Measurements from ENCODE around the gene SLC9A1.

Gene SLC9A1

DNA sequence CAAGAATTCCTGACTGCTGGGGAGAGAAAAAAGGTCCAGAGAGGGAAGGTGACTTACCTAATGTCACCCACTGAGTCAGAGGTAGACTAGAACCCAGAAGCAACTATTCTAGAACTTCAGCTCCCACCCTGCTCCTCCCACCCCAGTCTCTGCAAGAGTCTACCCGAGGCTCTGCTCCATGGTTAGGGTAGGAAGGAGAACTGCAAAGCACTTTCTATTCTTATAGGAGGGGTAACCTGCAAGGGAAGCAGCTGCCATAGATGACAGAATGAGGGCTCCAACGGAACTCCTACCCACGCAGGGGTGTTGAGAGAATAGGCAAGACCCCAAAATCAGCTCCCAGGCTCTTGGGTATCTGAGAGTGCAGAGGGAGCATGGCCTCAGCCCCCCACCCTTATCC, 4.3 kb downstream of the SLC9A1 start:
- DNase-seq (ENCODE audit: low read depth), result no peak

DNA sequence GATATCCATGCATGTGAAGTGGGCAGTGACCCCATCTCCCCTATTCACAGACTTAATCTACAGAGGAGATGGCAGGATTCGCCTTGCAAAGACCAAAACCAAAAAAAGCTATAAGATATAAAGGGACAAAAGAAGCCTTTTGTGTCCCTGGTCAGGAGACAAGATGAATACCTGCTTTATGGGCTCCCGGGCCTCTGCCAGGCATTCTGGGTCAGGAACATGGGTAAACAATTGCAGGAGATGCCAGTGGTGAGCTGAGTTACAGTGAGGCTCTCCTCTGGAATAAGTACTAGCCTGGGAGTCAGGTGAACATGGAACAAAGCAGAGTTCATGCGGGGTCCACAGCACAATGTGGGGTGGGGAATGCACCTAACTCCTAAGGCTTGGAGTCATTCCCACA, 4.7 kb downstream of the SLC9A1 start:
- DNase-seq (ENCODE audit: low read depth), result no peak

DNA sequence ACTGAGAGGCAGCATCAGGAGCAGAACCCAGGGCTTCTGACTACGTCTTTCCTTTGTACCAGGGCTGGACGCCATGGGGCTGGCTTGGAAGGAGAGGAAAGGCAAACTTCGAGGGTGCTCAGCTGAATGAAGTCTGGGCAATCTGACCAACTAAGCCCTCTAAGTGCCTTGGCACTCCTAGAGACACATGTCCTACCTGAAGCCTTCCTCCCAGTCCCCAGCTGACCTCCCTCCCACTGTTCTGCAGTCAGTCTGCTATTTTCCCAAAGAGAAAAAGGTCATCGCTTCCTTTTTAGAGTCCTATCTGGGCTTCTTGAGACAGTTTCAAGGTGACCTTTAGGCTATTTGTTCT, 5.2 kb downstream of the SLC9A1 start:
- no peak for DNase-seq (ENCODE audit: low read depth)

DNA sequence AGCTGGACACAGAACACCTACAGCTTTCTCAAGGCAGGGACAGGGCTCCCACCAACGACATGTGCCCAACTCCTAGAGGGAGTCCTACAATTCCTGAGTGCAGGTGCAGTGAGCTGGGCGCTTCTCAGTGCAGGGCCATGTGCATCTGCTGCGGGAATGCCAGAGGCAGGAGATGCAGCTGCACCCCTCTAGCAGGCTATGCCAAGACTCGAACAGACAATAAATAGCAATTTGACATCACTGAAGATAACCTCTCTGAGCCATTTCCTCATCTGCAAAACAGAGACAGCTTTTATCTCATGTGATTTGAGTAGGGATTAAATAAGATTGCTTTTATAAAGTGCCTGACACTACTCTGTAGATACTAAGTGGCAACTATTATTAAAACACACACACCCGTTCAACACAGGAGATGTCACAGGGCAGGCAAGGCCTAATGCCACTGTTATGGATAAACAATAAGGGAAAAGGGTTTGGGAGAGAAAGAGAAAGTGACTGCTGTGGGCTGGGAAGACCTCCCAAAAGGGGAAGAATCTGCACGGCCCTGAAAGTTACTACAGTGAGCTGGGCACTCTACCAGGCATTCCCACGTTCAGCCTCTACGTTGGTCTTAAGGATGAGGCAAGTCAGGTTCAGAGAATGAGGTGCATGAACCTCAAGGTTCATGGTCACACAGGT, 5.7 kb downstream of the SLC9A1 start:
- no peak for DNase-seq (ENCODE audit: low read depth)

DNA sequence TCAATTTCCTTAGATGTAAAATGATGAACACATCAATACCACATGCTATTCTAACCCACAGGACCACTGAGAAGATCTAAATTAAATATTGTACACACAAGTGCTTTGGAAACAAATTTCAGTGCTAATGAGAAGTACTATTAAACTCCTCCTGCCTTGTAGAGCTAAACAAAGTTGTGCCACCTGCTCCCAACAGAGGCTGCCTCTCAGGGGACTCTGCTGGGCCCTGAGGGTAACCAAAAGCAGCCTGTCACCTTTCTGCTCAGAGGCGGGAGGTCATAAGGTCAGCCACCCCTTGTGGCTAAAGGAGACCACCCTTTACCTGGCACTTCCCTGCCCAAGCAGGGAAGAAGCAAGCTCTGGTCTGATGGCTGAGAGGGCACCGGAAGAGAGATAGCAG, 6.3 kb downstream of the SLC9A1 start:
- no peak for DNase-seq (ENCODE audit: low read depth)

DNA sequence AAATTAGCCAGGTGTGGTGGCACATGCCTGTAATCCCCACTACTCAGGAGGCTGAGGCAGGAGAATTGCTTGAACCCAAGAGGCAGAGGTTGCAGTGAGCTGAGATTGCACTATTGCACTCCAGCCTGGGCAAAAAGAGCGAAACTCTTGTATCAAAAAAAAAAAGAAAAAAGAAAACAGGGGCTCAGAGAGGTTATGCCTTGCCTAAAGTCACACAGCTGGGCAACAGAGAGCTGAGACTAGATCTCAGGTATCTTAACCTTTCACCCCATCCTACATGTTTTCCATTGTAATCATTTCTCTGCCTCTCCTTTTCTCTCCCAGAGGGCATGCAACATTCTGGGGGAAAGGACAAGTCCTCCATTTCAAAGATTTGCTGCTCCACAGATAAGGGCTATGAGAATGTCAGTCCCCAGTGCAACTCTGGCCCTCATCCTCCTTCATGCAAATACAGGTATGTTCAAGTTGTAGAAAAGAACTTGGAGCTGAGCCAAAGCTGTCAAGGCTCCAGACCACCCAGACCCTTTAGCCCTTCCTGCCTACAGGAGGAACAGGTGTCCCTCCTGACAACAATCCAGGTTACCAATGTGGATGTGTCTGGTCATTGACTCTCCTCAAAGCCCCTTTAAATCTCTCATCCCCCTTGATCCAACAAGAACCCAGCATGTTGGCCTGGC, 6.9 kb downstream of the SLC9A1 start:
- DNase-seq (ENCODE audit: low read depth), result no peak

DNA sequence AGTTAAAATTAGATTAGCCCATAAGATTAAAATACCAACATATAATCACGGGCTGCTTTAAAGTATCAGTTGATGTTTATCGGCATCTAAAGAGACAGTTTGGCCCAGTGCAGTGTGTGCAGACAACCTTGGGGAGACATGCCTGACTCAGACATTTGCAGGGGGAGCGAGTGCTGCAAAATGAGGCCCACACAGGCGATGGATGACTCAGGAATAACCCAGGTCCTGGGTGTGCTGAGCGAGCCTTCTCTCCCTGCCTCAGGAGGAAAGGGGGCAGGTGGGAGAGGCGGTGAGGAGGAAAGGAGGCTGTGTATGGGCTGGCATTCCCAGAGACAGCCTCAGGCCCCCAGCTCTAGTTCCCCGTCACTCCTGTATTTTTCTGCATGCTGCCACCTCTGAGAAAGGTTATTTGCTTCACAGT, 9.0 kb downstream of the SLC9A1 start:
- DNase-seq (ENCODE audit: low read depth), result peak; percentile 51

DNA sequence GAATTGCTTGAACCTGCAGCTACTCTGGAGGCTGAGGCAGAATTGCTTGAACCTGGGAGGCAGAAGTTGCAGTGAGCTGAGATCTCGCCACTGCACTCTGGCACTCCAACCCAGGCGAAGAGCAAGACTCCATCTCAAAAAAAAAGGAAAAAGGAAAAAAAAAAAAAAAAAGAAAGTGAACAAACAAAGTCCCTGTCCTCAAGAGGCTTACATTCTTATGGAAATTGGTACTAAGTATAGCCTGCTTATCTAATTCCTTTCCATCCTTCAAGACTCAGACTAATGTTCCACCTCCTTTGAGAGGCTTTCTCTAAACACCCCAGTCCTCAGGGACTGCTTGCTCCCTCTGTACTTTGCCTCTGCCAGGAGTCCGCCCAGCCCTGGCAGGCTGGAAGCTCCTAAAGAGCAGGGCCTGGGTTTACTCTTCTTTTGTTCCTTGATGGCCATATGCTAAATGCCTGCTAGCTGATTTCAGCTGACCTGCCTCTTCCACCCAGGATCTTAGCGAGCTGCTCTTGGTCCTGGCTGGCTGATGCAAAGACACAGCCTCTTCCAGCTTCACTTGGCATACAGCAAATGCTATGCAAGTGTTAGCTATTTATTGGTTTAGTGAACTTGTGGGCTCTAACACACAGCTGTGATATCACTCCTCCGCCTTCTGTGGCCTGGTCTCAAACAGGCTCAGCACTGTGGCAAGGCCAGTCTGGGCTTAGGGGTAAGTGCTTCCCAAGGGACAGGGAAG, 9.8 kb downstream of the SLC9A1 start:
- DNase-seq (ENCODE audit: low read depth), result no peak

DNA sequence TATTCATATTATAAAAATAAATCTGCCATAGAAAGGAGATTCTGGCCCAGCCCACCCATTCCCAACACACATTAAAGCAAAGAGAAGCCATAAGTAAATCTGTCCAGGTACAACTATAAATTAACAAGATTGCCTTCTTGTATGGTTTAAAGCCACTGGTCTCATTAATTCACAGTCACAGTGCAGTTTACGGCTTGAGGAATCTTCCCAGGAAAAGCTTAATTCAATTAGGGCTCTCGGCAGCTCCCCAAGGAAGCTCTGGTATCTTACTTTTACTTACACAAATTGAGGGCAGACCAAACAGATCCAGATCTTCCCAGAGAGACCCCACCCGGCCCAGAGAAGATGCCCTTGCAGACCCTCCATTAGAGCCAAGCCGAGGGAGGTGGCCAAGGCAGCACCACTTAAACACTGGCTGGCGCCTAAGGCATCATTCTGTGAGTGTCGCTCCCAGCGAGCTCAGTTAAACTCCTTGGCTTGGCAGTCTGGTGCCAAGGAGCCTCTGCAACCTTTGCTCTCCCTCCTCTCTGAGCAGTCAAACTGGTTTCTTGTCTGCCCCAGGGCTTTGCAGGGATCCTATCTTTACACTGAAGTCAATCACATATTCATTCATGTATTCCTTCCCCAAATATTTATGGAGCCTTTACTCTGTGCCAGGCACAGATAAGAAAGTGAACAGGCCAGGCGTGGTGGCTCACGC, 10.7 kb downstream of the SLC9A1 start:
- DNase-seq (ENCODE audit: low read depth), result no peak

DNA sequence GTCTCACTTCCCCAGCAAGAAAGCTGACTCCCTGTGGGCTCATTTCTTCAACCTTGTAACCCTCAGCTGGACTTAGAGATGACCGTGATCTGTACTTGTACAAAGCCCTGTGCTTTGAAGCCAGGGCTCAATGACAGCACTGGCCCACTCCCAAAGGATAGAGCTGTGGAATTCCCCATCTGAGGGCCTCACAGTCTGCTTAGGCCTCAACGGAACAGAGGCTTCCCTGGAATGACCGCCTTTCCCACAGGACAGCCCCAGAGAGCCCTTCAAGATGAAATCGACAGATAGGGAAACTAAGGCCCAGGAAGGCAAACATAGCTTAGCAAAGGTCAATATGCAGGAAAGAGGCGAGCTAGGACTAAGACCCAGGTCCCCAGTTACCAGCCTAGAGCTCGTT, 11.5 kb downstream of the SLC9A1 start:
- DNase-seq (ENCODE audit: low read depth), result no peak

DNA sequence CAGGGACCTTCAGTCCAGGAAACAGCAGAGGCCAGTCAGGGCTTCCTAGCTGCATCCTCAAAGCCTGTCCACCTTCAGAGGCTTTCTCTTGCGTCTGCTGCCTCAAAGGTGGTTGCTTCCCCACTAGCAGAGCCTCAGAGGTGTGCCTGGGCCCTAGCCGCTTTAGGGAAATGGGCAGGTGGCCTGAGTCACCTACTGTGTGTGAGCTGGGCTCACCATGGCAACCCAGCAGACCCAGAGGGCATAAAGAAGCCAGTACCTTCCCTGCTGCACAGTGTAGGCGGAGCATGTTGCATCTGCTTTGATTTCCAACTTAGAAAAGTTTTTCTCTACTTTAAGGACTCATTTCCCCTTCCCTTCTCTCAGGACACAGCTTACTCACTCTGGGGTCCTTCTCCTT, 12.5 kb downstream of the SLC9A1 start:
- no peak for DNase-seq (ENCODE audit: low read depth)

DNA sequence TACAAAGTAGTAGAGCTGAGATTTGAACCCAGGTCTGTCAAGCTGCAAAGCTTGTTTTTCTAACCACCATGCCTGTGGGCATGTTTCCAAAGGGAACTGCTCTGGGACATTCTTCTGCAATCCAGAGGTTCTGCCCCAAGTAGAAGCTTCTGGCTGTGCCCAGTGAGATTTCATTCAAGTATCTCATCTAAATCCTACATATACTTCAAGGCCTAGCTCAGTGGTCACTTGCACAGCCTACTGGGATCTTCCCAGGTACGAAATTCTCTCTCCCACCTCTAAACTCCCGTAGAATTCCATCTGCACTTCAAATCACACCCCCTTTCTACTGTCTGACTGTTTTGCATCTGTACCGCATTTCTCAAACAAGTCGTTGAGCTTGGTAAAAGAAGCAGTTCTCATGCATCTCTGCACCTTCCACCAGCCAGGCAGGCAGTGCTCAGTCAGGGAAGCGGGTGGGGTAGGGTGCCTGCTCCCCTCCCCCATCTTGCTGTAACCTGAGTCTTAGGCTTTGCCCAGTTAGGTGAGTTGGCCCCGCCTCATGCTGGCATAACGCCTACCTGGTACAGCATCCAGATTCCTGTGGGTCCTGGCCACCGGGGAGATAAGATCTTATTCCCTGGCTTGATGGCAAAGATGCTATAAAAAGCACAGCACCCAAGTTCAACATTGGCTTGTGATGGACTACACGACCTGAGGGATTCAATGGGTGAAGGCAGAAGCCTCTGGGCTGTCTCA, 13.5 kb downstream of the SLC9A1 start:
- no peak for DNase-seq (ENCODE audit: low read depth)

DNA sequence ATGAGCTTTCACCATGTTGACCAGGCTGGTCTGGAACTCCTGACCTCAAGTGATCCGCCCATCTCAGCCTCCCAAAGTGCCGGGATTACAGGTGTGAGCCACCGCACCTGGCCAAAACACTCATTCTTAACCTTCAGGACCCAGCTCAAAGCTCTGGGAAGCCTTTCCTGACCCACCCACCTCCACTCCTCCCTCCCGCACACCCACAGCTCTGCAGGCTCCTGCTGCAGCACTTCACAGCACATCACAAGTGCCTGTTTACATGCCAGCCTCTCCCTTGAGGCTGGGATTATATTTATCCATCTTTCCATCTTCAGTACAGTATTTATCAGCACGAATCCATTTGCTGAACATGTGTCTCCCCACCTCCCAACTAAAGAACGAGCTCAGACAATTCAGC, 14.9 kb downstream of the SLC9A1 start:
- no peak for DNase-seq (ENCODE audit: low read depth)

DNA sequence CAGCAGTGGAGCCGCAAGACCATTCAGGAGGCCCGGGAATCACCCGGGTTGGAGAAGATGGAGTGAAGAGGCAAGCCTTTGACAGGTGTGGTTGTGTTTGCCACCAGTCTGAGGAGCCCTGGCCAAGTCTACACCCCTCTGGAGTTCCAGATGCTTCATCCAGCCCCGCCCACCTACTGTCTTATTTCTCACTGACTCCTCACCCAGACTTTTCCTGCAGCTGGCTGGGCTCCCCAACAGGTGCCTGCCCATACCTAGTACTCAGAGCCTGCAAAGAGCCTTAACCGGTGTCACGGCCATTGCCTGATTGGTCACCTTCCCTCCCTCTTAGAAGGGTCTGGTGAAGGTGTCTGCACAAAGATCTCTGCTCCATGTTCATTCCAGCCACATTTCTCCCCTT, 16.0 kb downstream of the SLC9A1 start:
- DNase-seq (ENCODE audit: low read depth), result no peak

DNA sequence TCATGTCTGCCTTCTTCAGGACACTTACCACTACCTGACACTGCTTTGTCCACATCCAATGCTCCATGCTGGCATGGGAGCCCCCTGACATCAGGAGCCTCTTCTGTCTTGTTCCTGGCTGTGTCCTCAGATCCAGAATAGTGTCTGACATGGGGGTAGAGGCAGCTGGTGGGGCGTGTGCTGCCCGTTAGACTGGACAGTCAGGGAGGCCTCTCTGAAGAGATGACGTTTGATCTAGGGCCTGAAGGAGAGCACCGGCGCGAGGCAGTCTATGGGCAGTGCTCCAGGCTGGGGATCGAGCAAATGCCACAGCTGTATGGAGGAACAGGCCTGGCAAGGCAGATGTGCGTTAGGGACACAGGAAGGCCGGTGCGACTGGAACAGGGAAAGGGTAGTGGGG, 16.6 kb downstream of the SLC9A1 start:
- DNase-seq (ENCODE audit: low read depth), result no peak

DNA sequence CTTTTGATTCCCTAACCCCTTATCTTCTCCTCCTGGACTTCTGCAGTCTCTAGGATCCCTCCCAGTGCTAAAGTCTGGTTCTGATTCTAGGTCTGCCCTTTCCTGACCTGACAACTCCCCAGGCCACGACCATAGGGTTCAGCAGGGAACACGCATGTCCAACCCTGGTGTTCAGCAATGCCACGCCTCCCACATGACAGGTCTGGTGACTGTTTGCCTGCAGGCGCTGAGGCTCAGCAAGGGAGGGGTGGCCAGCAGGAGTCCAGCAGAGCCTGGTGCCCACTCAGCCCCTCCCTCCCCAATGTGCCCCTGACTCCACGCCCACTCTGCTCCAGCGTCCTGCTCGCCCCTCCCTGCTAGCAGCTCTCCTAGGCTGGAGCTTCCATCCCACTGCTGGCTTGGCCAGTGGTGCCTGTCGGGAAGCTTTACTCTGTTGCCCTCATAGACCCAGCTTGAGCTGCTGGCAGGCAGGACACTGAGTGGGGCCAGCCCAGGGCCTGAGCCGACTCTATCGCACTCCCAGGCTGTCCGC, 17.3 kb downstream of the SLC9A1 start:
- DNase-seq (ENCODE audit: low read depth), result no peak

DNA sequence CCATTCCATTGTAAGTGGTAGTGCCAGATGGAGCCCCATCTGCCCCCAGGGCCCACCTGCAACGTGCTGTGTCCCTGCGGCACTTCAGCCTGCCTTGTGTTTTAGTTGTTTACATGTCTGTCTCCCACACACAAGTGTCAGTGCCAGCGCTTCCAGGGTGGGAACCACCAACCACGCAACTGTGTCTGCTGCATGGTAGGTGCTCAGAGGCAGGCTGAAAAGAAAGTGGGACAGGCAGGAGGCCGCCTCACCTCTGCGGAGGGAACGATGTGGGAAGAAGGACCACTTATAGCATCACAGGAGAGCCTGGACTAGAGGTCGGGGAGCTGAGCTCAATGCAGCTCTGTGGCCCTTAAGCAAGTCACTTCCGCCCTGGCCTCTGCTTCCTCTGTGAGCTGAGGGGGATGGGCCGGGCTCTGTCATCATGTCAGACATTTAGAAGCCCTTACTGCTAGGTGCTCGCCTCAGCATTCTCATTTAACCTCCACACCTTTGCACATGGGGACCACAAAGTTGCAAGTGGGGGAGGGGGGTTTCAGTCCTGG, 17.9 kb downstream of the SLC9A1 start:
- DNase-seq (ENCODE audit: low read depth), result no peak

DNA sequence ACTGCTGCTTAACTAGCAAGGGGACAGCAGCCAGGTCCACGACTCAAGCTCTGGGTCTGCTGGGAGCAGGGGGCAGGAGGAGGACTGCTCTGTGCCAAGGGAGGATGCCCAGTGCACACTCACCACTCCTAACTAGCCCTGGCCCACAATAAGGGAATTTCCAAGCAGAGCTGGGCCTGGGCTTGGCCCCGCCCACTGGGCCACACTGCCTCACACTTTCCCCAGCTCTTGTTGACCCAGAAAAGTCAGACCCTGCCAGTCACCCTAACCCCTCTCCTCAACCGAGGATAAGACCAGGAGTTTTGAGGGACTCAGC, 18.7 kb downstream of the SLC9A1 start:
- DNase-seq (ENCODE audit: low read depth), result no peak

DNA sequence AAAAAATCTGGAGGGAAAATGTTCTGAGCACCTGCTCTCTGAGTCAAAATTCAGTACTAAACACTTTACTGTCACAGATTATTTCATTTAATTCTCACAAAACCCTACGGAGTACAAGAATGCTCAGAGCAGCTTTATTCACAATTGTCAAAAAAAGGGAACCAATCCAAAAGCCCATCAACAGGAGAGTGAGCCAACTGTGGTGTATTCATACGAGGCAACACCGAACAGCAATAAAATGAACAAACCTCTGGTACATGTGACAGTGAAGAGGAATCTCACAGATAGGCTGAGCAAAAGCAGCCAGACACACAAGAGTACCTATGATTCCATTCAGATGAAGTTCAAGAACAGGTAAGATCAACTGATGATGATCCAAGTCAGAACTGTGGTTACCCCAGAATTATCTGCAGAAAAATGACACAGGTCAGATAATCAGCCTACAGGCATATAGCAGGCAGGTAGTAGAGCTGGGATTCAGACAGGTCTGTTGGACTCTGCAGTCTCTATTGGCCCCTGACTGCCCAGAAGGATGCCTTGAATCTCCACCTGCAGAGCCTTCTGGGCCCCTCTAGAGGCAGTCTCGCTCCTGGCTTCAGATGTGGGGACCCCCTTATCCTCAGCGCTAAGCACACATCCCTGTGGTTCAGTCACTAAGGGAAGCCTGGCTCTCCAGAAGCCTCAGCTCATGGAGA, 19.2 kb downstream of the SLC9A1 start:
- DNase-seq (ENCODE audit: low read depth), result no peak

DNA sequence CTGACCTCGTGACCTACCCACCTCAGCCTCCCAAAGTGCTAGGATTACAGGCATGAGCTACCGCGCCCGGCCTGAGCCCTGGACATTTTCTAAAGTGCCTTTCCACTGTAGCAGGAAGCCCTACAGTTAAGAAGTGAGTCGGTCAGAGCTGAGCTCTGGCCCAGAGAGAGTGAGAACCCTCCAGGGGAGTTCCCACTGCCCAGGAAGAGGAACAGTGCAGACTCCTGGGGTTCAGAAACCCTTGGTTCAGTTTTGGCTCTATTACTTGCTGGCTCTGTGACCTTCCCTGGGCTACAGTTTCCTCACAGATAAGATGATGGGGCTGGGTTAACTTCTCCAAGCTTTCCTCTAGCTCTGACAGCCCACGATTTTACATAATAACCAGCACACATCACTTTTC, 20.9 kb downstream of the SLC9A1 start:
- DNase-seq (ENCODE audit: low read depth), result no peak

DNA sequence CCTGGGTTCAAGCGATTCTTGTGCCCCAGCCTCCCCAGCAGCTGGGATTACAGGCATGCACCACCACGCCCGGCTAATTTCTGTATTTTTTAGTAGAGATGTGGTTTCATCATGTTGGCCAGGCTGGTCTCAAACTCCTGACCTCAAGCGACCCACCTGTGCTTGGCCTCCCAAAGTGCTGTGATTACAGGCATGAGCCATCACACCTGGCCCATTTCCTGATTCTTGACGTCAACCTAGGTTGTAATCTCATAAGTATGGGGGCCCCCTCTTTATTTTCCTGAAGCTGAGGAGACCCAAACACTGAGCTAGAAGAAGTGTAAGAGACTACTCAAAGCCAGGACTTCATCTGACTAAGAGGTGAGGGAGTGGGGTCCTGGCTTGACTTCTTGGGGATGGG, 21.8 kb downstream of the SLC9A1 start:
- no peak for DNase-seq (ENCODE audit: low read depth)

All from HS-5 (cell line).